HG03432 (cell line): ENCODE measurements around the gene TRIM44.

Experiments used
- ATAC-seq: cut with Tn5 transposase; IDR thresholded peaks from one replicate; pipeline ENCODE4 v1.9.1; 2021; ENCODE audit warnings: mild to moderate bottlenecking, moderate library complexity; ENCODE audit not compliant: unreplicated experiment

TRIM44 gene

DNA sequence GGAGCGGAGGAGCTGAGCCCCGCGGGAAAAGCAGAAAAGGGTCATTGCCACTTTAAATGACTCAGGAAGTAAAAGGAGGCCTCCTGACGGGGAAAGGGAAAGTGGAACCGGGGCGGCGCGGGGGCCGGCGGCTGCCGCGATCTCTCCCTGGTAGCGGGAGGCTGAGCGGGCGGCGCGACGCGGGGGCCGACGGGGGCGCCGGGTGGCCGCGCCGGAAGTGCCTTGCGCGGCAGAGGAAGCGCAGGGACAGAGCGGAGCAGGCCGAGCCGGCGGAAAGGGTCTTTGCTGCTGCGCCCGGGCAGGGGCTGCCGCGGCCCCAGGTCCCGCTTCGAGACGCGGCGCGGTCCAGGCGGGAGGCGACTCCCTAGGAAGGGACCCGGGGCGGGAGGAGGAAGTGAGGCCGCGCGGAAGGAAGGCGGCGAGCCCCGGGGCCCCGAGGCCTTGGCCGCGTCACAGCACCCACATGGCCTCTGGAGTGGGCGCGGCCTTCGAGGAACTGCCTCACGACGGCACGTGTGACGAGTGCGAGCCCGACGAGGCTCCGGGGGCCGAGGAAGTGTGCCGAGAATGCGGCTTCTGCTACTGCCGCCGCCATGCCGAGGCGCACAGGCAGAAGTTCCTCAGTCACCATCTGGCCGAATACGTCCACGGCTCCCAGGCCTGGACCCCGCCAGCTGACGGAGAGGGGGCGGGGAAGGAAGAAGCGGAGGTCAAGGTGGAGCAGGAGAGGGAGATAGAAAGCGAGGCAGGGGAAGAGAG, at the start of gene TRIM44:
TRIM44 (plus strand) TSS at position 127 of the 759 bp plus-strand sequence; CDS start at position 464, 337 bp downstream.
- ATAC-seq = peak; percentile 93

GRCh38 chr11:35614939-35615569, 47.5 kb upstream of the TRIM44 start:
- no peak for ATAC-seq

DNA sequence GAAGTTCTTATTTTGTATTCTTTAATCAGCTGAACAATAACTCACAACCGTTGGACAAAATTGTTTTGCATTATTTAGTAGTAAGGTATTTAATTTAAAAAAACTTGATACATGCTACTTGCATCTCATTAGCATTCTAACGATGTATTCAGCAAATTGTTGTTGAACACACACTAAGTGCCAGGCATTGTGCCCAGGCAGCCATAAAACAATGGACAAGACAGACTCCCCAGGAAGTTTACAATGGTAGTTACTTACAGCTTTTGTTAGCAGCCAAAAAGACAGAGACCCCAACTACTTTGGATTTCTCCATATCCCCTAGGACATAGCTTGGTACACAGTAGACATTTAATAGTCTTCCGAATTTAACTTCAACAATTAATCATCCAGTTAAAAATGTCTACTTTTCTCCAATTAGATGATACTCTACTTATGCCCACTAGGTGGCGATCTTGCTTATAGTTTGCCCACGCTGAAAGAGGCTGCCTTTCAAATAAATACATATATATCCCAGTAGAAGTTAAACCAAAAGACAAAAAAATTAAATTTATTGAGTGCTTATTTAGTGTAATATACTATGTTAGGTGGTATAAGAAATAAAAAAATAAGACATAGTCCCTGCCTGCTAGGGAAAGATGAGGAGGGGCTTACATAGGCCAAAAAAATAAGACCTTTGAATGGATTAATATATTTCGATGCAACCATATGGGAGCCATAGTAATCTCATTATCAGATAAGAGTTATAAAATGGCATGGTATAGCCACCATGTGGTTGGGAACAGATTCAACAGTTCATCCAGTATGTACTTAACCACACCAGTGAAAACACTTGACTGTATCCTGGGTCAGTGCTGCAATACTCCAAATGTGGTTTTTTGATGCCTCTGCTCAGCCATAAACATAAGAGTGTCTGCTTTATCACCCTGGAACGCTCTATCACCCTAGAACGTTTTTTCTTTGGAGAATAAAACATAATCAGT, 46.4 kb upstream of the TRIM44 start:
- no peak for ATAC-seq

DNA sequence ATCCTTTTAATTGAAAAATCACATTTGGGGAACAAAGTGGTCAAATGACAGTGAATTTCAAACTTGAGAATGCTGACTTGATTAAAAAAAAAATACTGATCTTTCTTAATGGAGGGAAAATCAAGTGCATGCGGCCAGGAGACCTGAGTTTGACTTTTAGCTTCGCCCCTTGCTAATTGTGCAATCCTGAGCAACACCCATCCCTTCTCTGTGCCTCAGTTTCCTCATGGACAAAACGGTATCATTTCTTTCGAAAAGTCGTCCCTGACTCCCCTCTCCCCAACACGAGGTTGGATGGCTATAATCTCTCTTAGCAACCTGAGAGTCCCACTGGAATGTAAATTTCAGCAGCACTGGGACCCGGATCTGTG, 45.3 kb upstream of the TRIM44 start:
- ATAC-seq = no peak

DNA sequence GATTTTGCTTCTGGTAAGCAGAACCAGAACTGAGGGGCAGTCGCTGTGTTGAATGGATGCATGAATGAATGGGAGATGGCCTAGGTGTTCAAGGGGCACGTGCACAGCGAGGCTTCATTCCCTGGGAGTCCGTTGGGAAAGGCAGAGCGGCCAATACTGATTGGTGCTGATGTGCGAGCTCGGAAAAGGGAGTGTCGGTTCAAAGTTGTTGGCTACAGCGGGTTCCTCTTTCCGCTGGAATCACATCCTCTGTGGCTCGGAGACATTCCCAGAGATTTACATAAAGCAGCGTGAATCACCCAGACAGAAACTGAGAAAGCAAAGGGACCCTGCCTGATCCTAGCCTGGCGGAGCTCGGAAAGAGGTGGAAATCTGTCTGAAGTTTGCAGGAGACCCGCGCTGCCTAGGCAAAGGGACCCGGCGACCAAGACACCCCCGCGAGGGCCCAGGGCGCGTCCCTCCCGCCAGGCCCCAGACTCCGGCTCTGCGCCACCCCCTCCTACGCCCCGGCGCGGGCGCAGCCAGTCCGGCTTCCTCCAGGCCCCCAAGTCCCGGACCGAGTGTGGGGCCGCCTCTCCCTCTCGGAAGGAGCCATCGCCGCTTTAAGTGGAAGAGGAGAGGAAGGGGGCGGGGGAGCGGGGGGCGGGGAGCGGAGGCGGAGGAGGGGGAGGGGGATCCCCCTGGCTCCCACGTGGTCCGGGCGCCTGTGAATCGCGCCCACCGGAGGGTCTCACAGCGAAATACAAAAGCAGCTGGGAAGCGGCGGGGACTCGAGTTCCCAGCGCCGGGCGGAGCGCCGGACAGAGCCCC, 44.7 kb upstream of the TRIM44 start, which contains the start of gene FJX1:
FJX1 (plus strand) TSS at position 774 of the 810 bp plus-strand sequence. CDS start 177 bp downstream, outside the sequence.
- ATAC-seq = peak; percentile 49

GRCh38 chr11:35618497-35619115, 44.0 kb upstream of the TRIM44 start:
- peak; percentile 51 for ATAC-seq

- ATAC-seq = peak; percentile 41
Measured at GRCh38 chr11:35619116-35619854, 43.3 kb upstream of the TRIM44 start.

DNA sequence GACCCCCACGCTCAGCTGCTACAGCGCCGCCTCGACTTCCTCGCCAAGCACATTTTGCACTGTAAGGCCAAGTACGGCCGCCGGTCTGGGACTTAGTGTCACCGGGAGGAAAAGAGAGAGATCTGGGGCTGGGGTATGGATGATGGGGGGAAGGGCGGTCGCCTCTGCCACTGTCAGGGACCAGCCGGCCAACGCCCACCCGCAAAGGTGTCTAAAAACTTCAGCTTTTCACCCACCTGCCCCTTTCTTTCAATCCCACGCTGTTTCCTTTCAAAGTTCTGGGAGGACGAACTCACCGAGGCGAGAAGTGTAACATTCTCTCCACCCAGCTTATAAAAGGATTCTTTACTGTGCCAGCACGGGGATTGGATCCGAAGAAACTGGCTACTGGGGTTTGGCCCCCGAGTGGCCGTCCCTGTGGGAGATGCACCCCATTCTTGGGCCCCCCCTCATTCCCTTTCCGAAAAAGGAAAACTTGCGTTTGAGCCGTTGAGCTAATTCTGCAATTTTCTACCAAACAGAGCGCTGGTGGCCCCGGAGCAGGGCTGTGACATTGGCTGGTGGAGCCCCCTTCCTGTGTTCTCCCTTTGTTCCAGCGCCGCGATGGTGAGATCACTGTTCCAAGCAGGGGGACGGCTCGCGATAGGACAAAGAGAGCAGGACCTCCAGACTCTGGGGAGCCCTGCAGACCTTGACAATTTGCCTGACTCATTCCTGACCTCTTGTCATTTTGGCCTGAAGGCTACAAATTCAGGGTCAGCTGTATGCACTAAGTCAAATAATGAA, 42.5 kb upstream of the TRIM44 start:
- ATAC-seq = no peak

- no peak for ATAC-seq
Measured at GRCh38 chr11:35620795-35621194, 41.8 kb upstream of the TRIM44 start.

- ATAC-seq = no peak
Measured at GRCh38 chr11:35621620-35622019, 41.0 kb upstream of the TRIM44 start.

GRCh38 chr11:35622070-35622469, 40.5 kb upstream of the TRIM44 start:
- ATAC-seq = no peak

DNA sequence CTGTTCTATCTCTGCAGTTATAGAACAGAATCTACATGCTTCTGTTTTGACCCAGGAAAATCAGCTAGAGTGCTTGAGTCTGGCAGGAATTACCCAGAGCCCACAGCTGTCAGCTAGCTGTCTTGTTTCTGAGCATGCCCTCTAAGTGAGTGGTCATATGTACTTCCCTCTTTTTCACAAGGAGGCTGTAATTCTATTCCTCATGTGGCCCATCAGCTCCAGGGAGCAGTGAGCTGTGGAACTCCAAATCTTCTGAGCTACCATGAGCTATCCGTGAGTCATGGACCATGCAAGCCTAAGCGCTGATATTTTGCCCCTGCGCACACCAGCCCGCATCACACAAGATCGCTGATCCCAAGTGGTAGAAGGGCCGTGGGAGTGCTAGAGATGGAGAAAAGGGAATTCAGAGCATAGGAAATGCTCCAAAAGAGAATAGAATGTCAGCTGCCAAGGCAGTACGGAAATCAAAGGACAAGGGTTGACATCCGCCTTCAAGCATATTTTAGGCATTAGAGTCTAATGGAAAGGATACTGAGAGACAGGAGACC, 38.9 kb upstream of the TRIM44 start:
- no peak for ATAC-seq

DNA sequence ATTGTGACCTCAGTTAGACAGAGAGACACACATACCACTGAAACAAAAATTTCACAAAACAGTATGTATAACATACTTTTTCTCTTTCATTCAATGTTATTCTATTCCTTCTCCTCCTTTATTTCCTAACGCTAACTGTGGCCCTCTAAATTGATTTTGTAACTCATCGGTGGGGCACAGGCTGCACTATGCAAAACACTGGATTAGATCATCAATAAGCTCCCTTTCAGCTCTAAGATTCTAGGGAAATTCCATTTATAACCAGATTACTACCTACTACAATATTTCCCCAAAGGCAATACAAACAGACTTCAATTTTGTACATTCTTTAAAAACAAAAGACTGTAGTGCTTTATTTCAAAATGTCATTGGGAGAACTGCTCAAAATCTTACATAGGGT, 38.3 kb upstream of the TRIM44 start:
- ATAC-seq = no peak

DNA sequence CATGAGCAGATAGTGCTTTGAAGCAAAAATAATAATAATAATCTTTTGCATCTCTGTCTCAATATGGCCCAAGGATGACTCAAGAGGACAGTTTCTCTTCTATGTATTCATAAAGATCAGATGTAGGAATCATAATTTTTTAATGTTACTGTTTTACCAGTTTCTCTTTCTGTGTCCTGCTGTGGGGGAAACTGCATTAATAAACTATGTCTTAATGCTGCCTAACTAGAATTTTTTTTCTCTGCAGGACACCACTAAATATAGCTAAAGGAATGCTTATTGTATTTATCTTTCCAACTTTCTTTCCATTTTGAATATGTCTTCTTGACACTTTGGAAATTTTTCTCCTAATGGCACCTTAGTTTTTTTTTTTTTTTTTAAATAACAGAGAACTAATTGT, 37.8 kb upstream of the TRIM44 start:
- ATAC-seq = no peak

- ATAC-seq = no peak
Measured at GRCh38 chr11:35626501-35626900, 36.1 kb upstream of the TRIM44 start.

DNA sequence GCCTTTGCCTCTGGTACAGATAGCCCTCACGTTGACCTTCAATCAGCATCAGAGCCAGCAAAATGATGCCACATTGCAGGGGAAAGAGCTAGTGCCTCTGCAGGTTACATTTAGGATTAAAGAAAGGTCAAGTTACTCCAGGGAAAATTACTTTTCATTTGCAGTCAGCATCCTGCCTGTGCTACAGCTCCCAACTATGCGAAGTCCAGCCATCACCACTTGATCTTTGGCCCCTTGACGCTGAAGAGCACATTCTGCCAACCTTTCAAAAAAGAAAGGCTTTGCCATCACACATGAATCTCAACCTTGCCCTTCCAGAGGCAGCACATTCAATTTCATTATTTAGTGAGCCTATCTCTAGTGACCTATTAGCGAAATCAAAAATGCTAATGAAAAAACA, 33.1 kb upstream of the TRIM44 start:
- ATAC-seq = no peak

DNA sequence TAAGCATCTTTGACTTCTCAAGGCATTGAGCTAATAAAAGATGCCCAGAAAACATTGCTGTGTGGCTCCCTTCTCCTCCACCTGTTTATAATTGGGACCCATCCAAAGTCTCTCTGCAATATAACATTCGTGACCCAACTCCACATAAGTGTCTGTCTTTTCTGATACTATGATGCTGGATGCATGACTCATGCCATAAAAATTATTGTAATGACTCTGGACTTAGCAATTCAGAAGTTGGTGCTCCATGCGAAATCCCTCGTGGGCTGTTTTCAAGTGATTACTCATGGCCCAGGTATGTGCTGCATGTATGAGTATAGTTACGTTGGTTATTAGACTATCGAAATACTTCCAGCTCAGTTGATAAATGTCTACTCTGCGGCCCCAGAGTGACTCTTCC, 32.7 kb upstream of the TRIM44 start:
- ATAC-seq = no peak

DNA sequence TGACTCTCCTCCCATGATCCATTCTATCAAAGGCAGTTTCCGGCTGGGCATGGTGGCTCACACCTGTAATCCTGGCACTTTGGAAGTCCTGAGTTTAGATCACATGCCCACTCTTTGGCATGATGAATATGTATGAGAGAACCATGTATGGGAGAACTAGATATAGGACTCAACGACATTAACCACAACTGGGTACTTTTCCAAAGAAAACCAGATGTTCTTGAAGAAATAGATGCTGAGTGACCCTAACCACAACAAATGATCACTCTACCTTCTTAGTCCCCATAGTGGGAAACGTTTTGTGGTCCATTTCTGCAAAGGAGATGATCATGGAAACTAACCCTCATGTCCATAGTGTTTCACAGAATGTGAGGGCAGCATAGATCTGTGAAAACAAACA, 30.7 kb upstream of the TRIM44 start:
- ATAC-seq = no peak
